Islet of Langerhans (tissue), 1 donor: ENCODE measurements around the gene SPATA17.

Experiments
- FAIRE-seq: peaks from one replicate; lab custom pipeline; 2011; peaks lifted over from hg19 to GRCh38; lab: Jason Lieb, UNC

Gene SPATA17

DNA sequence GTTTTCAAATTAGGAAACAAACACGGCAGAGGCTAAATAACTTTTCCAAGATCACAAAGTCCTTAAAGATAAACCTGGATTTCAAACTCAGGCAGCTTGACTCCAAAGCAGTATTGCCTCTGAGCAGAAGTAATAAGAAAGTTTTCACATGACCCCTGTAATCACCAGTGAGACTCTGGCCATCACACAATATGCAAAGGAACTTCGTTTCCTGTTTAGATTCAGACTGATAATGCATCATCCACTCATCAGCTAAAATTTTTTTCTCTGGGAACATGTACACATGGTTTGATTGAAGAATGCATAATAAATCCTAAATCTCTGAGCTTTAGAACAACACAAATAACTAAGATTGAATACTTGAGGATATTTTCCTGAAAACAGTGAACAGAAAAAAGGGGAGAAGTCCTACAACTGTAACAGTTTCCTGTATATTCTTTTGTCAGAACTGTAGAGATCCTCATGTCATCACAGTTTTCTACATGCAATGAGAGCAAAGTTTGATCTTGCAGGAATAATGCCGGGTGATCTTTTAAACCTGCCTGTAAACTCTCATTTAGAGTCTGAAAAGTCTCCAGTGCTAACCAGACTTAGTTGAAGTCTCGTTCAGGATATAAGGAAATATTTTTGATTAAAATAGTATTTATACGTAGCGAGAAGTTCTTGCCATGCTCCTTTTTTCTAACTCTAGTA lies 225.3 kb downstream of the SPATA17 start:
- FAIRE-seq: no peak

DNA sequence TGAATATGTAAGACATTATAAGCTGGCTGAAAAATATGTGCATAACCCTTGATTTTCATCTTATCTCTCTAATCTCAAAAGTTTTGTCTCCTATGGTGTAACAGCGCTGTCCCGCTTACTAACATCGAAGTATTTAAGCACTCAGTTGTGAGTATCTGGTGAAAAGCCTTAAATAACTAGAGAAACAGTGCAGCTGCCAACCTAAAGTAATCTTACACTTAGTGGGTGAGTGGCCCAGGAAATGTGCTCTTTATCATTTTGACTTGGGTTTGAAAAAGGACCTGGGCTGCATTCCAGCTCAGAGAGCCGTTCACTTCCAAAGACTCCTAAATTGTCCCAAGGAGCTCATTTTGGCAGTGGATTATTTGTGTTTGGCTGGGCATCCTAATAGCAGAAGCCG lies 225.9 kb downstream of the SPATA17 start:
- FAIRE-seq: no peak

DNA sequence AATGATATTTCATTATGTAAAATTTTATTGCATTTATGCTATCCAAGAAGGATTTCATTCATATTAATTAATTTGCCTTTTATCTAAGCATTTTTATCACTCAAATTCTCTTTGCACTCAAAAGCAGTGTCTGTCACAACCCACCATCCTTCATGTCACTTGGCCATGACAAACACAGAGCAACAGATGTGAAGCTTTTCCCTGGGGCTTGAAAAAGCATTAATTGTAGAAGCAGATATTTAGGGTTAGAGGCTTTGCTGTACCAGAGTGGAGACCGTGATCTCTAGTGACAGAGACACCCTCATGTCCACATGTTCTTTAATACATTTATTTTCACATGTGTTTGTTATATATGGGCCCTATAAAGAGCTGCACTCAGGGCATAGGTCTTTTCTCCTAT lies 230.5 kb downstream of the SPATA17 start:
- no peak for FAIRE-seq

DNA sequence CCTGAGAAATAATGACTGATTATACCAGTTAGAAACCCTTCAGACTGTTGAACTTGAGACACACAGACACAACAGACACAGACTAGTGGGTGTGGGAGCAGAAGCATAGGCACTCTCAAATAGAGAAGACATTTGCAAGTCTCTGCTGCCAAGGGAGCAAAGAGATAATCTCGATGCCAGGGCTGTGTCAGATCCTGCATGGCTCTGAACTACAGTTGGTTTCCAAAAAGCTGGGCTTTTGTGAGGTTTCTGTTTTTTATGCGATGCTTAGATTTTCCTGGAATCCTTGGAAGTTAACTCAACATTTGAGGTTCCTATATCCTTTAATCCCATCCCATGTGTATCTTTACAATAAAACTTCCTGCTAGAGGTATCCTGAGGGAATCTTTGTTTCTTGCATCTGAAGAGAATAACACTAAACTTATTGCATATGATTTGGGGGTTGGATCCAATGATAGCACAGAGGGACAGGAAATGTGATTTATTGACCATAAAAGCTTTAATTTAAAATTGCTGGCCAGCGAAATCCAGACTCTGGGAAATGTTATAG lies 236.4 kb downstream of the SPATA17 start:
- no peak for FAIRE-seq

DNA sequence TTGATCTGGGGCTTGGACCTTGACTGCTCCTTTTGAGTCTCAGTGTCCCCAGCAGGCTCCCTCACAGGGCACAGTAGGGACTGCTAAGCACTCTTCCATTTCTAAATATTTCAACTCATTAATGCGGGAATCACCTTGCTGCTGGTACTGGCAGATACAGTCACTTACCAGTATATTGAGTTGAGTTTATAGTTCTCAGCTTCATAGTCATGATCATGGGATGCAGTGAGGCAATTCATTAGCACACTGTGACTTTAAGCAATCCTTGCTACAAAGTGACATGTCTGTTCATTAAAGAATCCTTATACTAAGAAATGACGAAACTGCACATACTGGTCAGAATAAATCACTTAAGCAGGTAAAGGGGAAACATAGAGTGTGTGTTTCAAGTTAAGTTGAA lies 240.8 kb downstream of the SPATA17 start:
- FAIRE-seq: no peak

DNA sequence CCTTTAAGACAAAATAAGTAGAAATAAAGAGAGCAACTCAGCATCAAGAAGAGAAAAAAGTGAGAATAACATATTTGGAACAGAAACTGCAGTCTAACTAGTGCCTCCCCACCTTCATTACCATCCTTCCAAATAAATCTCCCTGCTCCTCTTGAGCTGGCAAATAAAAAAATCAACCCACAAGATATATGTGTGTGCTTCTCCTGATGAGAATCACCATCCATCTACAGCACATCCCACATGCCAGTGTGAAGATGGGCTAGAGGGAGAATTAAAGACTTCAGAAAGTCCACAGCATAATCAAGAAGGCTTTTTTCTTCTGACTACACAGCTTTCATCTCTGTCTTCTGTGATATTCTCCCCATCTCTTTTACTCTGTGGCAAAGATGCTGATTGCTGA lies 244.1 kb downstream of the SPATA17 start:
- no peak for FAIRE-seq

DNA sequence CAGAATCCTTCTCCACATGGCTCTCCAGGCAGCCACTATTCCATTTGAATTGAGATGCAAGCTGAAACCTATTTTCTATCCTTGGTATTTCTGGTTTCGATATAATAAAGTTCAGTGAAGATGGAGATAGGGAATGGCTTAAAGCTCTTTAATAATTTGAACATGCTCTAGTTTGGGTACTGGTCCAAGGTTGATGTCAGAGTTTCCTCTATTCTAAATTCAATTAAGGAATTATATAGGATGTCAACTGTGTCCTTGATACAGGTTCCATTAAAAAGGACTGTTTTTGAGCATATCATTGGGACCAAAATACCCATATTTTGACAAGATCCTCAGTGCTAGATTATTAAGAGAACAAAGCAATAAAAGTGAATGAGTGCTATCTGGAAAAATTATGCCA lies 245.3 kb downstream of the SPATA17 start:
- FAIRE-seq: no peak

DNA sequence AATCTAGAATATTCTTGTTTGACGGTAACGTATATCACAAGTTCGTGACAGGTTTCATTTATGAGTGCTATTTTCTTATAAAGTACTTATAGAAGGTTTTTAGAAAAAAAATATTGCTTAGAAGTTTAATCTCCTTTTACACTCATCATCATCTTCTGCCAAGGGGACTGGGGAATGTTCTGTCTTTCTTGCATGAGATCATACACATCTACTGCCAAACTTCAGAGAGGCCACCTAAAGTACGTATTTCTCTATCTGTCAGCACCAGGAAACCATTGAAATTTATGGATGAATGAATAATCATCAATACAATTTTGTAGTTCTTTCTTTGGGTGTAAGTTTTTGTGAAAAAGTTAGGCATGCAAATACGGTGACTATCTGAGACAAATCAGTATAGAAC lies 245.8 kb downstream of the SPATA17 start:
- no peak for FAIRE-seq

DNA sequence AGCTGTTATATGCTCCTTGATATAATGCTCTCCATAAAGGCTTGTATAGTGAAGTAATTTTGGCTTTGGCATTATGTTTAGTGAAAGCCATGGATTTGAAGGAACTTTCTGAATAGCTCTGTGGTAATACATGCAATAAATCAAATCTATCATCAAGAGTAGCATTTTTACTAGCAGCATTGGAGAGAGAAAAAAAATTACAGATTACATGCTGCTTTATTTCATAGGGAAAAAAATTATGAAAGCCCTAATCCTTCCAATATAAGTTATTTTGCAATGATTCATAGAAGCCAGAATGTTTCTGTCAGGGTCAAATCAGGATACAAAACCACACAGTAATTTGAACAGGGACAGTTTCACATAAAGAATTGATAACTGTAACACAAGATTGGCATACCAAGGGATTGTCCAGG lies 250.0 kb downstream of the SPATA17 start:
- FAIRE-seq: no peak

DNA sequence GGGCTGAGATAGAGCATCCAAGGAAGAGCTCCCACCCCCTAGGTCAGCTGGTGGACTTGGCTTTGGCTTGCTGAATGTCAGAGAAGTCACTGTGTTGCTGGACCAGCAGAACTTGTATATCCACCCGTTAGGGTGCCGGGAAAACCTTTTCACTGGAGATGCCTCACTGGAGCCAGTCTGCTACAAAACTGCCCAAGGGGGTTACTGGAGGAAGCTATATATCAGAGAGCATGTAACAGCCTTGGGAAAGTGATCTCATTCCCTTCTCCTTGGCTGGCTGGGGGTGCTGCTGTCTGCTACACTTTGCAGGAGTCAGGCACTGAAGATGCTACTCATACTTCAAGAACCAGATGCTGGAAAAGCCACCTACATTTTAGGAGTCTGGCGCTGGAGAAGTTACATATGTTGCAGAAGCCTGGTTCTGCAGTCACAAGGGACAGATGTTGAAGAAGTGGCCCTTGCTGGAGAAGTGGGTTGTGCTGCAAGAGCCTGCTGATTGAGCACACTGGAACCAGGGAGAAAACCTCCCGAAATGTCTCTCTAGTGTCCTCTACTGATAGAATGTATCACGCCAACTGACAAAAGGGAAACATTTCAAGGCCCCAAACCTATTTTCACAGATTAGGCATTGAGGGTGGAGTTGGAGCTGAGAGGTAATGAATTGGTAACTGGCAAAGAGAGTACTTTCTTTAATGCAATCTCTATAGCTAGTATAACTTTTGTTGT lies 250.6 kb downstream of the SPATA17 start:
- FAIRE-seq: no peak

DNA sequence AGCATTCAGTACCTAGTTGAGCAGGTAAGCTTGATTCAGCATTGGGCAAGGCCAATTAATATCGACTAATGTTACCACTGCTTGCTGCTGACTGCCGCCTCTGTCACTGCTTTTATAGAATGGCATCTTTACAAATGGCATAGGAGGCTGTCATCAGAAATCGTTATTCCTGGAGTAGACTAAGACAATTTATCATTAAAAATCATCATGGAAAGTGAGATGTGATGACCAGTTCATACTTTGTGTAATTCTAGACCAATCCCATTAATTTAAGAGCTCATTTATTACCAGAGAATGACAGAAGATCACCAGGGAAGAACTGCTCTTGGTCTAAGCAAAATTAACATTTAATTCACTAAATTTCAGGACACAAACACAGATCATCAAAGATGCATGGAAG lies 254.0 kb downstream of the SPATA17 start:
- no peak for FAIRE-seq

DNA sequence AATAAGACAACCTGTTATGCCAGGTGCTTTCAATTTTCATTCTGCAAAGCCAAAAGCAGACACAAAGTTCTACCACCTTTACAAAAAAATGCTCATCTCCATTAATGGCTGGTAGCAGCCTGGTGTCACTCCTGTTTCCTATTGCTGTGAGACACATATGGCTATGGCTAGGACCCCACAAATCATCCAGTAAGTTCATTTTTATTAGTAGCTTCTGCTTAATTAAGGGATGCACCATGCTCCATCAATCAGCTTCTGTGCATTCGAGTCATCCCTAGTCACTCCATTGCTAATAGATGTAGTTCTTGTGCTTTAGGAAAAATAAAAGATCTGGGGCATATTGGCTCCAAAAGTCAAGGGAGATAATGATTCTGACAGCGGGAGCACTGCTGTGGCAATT lies 257.2 kb downstream of the SPATA17 start:
- no peak for FAIRE-seq

DNA sequence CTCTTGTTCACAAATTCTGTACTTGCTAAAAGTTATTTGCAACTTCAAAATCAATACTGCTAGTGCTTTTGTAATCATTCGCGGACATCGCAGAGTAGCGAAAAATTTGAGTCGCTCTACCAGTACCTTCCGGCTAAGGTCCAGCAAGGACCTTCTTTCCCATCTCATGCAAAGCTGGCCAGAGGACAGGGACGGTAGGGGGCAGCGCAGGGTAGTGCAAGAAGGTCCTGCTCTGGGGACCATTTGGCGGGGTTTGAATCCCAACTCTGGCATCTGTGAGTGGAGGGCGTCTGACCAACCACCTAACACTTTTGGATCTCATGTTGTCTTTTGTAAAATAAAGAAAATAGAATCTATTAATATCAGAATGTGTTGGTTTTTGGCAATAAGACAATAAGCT lies 258.3 kb downstream of the SPATA17 start:
- FAIRE-seq: no peak

DNA sequence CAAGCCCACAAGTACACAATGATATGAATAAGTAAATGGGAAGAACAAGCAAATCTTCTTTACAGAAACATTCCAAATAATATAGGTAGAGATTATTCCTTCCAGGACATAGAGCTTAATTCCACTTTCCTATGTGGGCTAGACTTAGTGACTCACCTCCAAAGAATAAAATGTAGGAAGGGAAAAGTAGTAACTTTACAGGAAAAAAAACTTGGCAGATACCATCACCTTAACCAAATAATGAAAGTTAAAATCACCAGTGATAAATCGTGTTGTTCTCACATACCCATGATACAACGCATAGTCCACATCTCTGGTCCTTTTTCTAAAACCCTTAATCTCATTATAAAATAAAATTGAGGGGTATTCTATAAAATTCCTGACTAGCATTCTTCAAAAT lies 260.8 kb downstream of the SPATA17 start:
- FAIRE-seq: no peak

DNA sequence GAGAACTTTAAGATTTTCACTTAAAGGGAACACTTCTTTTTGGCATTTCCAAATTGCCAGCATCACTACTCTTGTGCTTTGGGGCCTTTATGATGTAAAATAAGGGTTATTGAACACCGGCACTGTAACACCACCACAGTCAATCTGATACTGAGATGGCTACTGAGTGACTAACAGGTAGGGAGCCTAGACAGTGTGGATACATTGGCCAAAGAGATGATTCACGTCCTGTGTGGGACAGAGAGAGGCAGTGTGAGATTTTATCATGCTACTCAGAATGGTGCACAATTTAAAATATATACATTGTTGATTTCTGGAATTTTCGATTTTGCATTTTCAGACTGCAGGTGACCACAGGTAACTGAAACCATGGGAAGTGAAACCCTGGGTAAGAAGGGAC lies 261.6 kb downstream of the SPATA17 start:
- no peak for FAIRE-seq

DNA sequence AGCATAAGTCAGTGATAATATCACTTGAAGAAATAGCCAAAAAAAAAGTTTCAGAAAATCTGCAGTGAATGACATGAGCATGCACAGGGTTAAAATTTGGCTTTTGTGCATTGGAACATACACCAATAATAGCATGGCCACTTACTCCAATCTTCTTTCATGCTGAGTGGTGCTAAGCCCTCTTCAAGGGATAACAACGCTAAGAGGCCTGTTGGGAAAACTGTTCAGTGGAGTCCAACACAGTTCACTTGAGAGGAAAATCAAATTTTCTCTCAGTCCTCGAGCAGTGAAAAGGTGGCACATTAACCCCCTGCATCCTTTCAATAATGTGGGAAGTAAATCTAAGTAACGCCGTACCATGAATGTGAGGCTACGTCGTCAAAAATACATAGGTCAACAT lies 264.7 kb downstream of the SPATA17 start:
- FAIRE-seq: no peak

DNA sequence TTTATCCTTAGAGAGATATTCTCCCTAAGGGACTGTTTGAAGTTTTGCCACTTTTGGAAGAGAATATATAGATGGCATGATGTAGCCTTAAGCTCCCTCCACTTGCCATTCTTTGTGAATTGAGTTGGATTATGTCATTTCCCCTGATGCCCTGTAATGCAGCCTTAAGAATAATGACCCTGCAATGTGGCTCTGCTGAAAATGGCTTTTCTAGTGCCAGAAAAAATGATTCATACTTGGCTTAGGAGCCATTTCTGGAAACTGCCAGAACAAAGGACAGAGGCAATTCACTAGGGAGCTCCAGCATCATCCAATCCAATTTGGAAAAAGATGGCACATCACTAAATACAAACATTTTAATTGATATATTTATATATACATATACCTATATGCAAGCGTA lies 265.3 kb downstream of the SPATA17 start:
- no peak for FAIRE-seq

DNA sequence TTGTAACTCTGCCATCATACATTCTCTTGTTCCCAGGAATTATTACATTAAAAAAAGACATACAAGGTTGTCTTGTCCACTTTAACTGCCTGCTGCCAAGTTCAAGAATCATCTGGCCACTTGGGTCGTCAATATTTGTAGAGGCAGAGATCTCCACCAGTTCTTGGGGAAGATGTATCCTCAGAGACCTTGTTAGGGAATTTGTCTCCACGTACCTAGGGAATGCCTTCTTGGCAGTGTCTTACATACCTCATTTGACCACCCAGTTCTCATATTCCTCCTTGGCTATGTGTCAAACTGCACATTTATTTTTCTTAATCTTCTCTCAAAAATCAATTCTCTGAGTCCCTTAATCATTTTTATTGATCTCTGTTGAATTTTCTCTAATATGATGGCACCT lies 266.0 kb downstream of the SPATA17 start:
- FAIRE-seq: no peak

DNA sequence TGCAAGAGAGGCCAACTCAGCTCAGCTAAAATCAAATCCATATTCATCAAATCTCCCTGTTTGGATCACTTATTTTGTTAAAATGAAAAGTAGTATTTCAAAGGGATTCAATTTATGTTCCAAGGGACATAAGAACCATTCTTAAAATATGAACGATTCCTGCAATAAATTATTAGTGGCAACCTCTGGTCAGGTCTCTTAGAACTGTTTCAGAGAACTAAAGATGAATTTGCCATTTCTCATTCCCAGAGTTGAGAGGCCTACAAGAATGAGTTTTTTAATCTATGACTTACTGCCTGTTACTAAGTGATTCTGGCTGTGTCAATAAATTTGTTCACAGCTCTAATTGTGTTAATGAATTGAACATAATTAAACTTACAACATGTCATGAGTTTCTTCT lies 268.5 kb downstream of the SPATA17 start:
- no peak for FAIRE-seq

DNA sequence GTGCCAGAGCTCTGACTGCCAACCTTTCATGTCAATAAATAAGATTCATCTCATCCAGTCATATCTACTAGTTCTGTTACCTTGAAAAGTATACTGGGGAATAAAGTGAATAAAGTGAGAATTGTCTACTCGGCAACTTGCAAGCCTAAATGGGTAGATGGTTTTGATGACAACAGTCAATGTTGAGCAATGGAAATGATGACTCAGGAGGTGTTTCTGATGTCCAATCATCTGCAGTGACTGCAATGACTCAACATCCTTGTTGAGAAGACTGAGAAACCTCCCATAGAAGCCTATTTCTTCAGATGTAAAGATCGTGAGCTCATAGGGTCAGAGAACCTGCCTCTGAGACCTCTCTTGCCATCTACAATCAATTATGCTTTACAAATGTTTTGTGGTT lies 276.4 kb downstream of the SPATA17 start:
- FAIRE-seq: no peak

DNA sequence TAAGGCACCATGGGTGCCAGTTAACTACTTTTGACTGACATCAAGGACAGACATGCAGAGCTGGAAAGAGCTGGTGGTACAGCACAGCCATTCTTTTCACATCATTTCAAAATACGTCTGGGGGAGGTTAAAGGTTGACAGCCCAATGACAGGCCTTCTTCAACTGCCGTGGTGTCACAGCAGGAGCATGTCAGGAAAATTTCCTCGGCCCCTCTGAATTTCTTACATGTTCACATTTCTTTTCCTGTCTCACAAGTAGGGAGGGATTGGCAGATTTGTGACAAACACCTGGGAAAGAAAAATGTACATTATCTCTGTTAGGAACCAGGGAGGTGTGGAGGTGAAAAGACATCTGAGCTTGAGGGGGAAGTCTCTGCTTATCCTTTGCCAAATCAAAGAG lies 279.1 kb downstream of the SPATA17 start:
- FAIRE-seq: no peak

DNA sequence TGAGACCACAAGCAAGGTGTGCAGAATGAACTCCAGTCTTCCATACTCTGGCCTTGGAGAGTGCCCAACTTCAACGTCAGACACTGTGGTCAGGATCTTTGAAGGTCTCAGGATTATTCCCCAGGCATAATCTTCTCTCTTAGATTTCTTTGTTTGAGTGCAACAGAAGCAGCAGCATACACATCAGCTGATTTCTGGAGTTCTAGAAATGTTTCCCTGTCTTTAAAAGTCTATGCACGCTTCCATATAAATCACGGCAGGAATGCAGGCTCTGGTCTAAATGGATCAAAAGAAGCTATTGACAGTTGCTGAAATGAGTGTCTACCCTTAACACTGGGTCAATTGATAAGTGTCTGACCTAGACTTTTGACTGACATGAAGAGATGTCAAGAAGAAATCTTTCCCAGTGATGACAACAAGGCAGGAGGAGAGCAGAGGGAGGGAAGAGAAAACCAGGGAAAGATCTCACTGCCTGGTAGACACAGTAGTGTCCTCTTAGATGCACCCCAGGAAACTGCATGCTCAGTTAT lies 279.7 kb downstream of the SPATA17 start:
- FAIRE-seq: no peak

DNA sequence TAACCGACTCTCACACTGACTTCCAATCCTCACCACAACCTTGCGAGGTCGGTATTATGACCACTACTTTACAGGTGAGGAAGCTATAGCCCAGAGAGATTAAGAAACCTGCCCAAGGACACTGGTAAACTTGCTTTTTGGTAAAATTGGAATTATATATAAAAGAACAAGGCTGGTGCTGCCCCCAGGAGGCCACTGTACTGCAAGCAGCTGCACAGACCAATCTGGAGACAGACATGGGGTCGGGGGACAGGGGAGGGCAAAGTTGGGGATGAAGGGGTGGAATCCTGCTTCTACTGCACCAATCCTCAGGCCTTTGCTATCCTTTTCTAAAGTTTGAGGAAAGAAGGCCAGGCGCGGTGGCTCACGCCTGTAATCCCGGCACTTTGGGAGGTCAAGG lies 280.8 kb downstream of the SPATA17 start:
- FAIRE-seq: no peak
